ENCODE results near the gene CYSTM1. TPM values are rescaled to one million over a fixed set of nuclear protein-coding genes. Genes with fewer than 3 reads are reported as not detected.

CYSTM1 gene
- total RNA-seq, 2 experiments from 2014 or later: 21.4 to 36.7 TPM

GRCh38 chr5:140219068-140219991 is 44.3 kb downstream of the CYSTM1 start:
- no peak overlapping the region for H3K4me2 ChIP-seq (ENCODE audit: low read length)
- DNase-seq (ENCODE audit: low spot score): no peak
- CTCF ChIA-PET (ENCODE audit: unreplicated experiment): no interaction called here
- no TSS peak for BruUV-seq (replicated peaks)
- H3K9me2 ChIP-seq (ENCODE audit: insufficient read depth, low read length): no peaks in the 10 kb centered on the region
- no peaks in the 10 kb centered on the region for H3K79me2 ChIP-seq (ENCODE audit: insufficient read depth, low read depth, low read length)
- intact Hi-C loops (cut with micrococcal nuclease; ENCODE audit: unreplicated experiment): loop anchor here (10.0 kb wide), 1 partner anchor 405 kb away; no protein-coding TSS in a partner anchor
- no peaks in the 10 kb centered on the region for H3K36me3 ChIP-seq (ENCODE audit: insufficient read depth, low read length)
- H4K20me1 ChIP-seq (ENCODE audit: insufficient read depth, low read length): no peaks in the 10 kb centered on the region
- no peak overlapping the region for H2AFZ ChIP-seq (ENCODE audit: low read length)
- H3K9me3 ChIP-seq (ENCODE audit: low read length): no peaks in the 10 kb centered on the region
- POLR2A ChIA-PET: no interaction called here
- TF ChIP-seq EZH2phosphoT487 (IDR thresholded peaks at IDR 0.05; ENCODE audit: borderline replicate concordance, low read depth, low read length): no peak
- TF ChIP-seq CTCF (conservative IDR thresholded peaks at IDR 0.05; ENCODE audit: low read length): no peak
- no peak overlapping the region for H3K4me3 ChIP-seq (ENCODE audit: low read depth, low read length, poor library complexity, severe bottlenecking)
- H3K4me1 ChIP-seq (ENCODE audit: insufficient read depth, low read length, poor library complexity, severe bottlenecking): no peaks in the 10 kb centered on the region
- H3K27ac ChIP-seq (ENCODE audit: low read depth, low read length, poor library complexity, severe bottlenecking): no peak overlapping the region

- CTCF ChIA-PET (ENCODE audit: unreplicated experiment): no interaction called here
- no peaks in the 10 kb centered on the region for H3K9me3 ChIP-seq (ENCODE audit: low read length)
- no peak overlapping the region for H3K4me2 ChIP-seq (ENCODE audit: low read length)
- DNase-seq (ENCODE audit: low spot score): no peak
- POLR2A ChIA-PET: interaction anchor here (1.1 kb wide), 1 partner anchor 9 kb away, joined by 5 read pairs; no protein-coding TSS in a partner anchor
- no peak for TF ChIP-seq CTCF (conservative IDR thresholded peaks at IDR 0.05; ENCODE audit: low read length)
- no peak for TF ChIP-seq EZH2phosphoT487 (IDR thresholded peaks at IDR 0.05; ENCODE audit: borderline replicate concordance, low read depth, low read length)
- no peak overlapping the region for H3K27ac ChIP-seq (ENCODE audit: low read depth, low read length, poor library complexity, severe bottlenecking)
- H3K36me3 ChIP-seq (ENCODE audit: insufficient read depth, low read length): no peaks in the 10 kb centered on the region
- H3K4me1 ChIP-seq (ENCODE audit: insufficient read depth, low read length, poor library complexity, severe bottlenecking): no peaks in the 10 kb centered on the region
- no peak overlapping the region for H3K4me3 ChIP-seq (ENCODE audit: low read depth, low read length, poor library complexity, severe bottlenecking)
- no peaks in the 10 kb centered on the region for H3K9me2 ChIP-seq (ENCODE audit: insufficient read depth, low read length)
- H2AFZ ChIP-seq (ENCODE audit: low read length): no peak overlapping the region
- H3K79me2 ChIP-seq (ENCODE audit: insufficient read depth, low read depth, low read length): no peaks in the 10 kb centered on the region
- no TSS peak for BruUV-seq (replicated peaks)
- intact Hi-C loops (cut with micrococcal nuclease; ENCODE audit: unreplicated experiment): no loop called here
- H4K20me1 ChIP-seq (ENCODE audit: insufficient read depth, low read length): no peaks in the 10 kb centered on the region
These were observed 45.2 kb downstream of the CYSTM1 start for GRCh38 chr5:140220032-140220697.
